A172 (cell line): ENCODE results near the gene DGKD. TPM values are rescaled to one million over a fixed set of nuclear protein-coding genes. Genes with fewer than 3 reads are reported as not detected.

Source experiments
- DNase-seq: peaks from one replicate; pipeline ENCODE4 v3.0.0-alpha.2; 2015; ENCODE audit warnings: low spot score
- total RNA-seq: library from RNA; depleted of rRNA; stranded (reverse); fragments of >200 nt; shearing (Covaris generic); gene quantifications from 2 replicates; pipeline ENCODE4 v1.2.3, GENCODE V29; 2014

The DGKD gene
- total RNA-seq, 1 experiment from 2014 or later, result 16.4 TPM

DNA sequence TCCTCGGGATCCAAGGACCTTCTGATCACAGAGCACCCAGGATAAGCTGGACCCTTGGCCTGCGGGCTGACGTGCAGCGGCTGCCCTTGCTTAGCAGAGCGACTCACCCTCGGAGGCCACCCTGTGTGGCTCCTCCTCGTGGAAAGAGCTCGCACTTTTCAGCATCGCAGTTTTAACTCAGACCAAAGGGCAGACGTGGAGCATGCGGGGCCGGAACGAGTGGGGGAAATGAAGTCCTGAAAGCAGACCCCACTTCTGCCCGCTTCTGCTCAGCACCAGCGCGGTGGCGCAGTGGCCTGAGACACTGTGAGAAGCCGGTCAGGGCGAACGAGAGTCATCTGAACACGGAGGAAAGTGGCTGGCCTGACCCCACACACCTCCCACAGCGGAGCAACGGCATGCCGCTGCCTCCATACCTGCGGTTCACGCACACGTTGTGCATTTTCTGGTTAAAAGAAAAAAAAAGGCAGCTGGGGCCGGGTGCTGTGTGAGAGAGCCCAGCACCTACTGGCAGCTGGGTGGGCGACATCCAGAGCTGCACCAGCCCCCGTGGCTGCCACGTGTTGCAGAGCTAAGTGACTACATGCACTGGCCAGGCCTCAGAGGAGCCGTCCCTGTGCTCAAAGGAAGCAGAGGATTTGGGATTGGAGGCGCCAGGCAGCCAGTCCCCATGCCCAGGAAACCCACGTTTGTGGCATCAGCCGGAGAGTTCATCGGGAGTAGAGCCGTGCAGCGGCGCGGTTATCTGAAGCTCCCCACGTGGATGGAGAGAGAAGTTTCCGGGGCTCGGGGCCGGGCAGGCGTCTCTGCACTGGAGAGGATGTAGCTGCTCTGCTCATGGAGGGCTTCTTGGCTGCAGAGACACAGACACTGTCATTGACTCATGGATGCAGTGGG, 122.6 kb downstream of the DGKD start:
- no peak for DNase-seq

DNA sequence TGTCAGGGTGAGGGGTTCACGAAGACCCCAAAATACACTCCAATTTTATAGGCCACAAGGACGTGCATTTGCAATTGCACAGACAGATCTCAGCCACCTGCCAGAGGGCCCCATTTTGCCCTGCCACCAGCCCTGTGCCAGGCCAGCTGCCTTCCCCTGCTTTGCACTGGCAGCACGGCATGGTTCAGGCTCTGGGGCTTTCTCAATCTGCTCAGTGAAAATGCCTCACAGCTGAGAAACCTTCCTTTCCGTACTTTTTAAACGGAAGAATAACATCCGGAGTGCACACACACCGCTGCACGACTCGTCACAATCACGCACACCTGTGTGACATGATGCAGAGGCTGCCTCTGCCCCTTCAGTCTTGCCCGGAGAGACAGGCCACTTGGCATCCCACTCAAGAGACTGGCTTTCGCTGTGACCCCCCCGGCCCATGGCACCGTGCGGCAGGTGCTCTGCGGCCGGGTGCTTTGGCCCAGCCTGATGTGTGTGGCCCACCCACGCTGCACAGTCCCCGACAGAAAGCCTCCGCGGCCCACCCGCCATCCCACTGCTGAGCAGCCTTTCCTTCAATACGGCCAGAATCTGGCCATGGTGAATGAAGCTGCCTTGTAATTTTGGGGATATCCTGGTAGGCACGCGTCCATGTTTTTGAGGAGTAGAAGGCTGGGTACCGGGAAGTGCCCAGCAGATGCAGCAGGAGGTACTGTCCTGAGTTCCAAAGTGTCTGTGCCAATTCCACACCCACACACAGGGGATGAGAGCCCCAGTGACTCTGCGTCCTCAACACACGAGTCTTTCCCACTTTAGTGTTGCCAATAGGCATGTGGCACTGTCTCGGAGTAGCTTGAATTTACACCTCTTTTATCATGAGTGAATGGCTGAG, 123.5 kb downstream of the DGKD start:
- DNase-seq, result no peak

GRCh38 chr2:233479616-233480489, 125.6 kb downstream of the DGKD start:
- DNase-seq, result no peak

GRCh38 chr2:233480490-233481202, 126.4 kb downstream of the DGKD start:
- DNase-seq, result peak; percentile 18

DNA sequence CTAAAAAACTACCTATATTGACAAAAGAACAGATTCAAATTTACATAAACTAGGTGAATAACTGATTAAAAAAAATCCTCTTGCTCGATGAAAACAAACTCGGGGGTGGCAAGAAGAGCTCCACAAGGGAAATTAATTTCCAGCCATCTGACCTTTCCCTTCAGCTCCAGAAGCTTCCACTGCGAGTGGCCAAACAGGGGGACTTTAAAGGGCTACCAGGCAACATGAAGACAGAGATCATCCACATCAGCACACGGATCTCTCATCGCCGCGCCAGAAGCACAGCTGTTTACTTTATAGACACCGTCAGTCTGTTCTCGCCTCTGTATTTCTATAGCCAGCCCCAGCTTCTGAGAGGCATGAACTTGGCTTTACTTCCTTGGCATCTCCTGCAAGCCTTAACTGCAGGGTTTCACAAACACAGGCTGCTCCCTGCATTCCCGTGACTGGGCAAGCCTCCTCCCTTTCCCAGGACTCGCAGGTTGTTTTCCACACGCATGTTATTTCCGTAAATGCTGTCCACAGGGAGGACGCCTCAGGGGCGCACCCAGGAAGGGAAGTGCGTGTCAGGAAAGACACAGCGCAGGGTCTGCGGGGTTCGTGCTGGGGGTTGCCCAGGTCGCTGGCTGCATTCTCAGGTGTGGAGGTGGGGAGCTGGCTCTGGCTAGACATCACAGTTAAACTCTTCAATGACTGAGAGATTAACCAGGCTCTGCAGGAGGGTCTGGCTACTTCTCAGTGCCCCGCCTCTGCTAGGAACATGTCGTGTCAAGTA, 127.3 kb downstream of the DGKD start:
- no peak for DNase-seq

GRCh38 chr2:233482616-233483015, 128.3 kb downstream of the DGKD start:
- DNase-seq, result no peak

GRCh38 chr2:233485726-233486125, 131.4 kb downstream of the DGKD start:
- DNase-seq, result no peak

DNA sequence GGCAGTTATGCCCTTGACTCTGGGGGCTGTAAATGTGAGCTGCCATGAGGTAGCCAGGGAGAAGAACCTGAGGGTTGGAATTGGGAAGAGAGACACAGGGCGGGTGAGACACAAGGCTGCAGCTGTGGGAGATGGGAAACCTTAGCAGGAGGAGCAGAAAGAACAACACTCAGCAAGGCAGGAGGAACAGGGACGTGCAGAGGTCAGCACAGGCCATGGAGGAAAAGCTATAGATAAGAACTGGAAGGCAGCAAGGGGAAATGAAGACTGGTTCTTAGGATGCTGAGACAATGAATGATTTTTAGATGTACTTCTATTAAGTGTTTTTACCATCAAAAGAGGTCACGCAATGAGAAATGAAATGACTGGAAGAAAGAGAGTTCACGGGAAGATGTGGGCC, 132.1 kb downstream of the DGKD start:
- DNase-seq, result no peak

GRCh38 chr2:233486778-233487552, 132.7 kb downstream of the DGKD start:
- DNase-seq, result peak; percentile 87

DNA sequence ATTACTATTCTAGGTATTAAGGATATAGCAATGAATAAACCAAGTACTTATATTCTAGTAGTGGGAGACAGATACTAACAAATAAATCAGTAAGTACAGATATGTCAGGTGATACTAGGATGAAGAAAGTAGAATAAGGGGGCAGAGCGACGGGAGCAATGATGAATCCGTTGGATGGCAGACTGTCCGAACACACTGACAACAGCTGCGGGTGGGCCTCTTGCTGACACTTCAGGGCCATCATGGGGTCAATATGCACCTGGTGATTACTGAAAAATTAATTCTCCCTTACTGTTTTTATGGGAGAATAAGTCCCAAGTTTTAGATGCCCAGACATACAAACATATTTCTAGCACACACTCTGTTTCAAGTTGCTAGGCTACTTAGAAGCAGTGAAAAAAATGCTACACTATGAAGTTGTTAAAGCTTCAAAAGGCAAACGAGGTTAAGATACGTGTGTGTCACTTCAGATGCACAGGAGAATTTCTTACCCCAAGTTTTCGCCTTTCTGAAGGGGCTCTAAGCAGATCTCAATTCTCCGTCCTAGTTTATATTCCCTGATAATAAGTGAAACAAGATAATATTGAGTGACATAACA, 133.6 kb downstream of the DGKD start:
- DNase-seq, result peak; percentile 48

- DNase-seq, result no peak
These were observed 134.8 kb downstream of the DGKD start for GRCh38 chr2:233489143-233489542.

DNA sequence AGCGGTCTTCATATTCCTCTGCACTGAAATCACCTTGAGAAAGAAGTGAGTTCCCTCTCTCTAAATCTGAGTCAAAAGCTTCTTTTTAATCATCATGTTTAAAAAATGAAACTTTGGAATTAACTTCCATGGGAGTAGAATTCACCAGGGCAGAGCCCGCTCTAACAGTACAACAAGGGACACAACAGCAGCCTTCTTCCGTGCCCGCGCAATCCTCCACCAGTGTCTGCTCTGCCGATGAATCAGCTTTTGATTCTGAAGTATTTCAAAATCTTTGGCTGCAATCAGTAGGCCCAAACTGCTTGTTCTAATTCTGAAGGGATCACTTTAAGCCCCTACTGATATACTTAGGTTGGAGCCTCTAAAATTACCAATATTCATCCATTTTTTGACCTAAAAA, 135.4 kb downstream of the DGKD start:
- no peak for DNase-seq

DNA sequence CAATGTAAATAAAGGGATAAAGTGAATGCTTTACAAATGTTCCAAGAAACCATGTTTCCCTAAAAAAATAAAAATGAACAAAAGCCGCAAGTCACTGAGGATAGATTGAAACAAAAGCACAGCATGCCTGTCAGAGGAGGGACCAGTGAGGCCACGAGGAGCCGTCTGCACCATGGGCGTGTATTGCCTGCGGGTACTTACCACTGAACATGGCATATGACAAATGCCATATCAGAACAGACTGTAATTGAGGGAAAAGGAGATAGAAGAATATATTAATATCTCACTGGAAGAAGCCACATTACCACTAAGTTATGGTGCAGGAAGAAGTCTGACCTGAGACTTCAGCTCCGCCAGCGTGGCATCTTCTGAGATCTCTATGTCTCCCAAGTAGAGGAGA, 136.5 kb downstream of the DGKD start:
- DNase-seq, result no peak

- DNase-seq, result no peak
These were observed 137.0 kb downstream of the DGKD start for GRCh38 chr2:233491326-233491725.

DNA sequence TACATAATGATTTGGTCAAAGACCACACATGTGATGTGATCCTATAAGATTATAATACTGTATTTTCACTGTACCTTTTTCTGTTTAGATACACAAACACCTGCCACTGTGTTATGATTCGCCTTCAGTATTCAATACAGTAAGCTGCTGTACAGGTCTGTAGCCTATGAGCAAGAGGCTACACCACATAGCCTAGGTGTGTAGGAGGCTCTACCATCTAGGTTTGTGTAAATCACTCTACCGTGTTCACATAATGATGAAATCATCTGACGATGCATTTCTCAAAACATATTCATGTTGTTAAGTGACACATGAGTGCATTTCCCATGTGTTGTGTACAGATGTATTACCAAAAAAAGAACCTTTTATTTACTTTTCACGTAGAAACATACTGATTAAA, 137.8 kb downstream of the DGKD start:
- no peak for DNase-seq

DNA sequence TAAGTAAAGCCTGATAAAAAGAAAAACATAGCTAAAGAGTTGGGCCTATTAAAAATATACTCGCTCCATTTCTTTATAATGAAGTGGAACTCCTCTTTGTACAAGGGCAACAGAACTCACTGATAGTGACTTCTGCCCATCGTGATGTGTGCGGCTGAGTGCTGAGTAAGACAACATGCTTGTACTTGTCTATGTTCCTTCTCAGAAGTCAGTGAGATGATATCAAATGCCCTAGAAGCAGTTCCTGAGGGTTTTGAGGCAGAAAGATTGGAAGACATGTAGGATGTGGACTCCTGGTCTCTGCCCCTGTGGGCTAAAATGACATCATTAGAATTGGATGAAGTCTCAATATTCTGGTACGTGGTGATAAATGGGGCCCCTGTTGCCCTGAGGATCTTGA, 138.5 kb downstream of the DGKD start:
- no peak for DNase-seq

DNA sequence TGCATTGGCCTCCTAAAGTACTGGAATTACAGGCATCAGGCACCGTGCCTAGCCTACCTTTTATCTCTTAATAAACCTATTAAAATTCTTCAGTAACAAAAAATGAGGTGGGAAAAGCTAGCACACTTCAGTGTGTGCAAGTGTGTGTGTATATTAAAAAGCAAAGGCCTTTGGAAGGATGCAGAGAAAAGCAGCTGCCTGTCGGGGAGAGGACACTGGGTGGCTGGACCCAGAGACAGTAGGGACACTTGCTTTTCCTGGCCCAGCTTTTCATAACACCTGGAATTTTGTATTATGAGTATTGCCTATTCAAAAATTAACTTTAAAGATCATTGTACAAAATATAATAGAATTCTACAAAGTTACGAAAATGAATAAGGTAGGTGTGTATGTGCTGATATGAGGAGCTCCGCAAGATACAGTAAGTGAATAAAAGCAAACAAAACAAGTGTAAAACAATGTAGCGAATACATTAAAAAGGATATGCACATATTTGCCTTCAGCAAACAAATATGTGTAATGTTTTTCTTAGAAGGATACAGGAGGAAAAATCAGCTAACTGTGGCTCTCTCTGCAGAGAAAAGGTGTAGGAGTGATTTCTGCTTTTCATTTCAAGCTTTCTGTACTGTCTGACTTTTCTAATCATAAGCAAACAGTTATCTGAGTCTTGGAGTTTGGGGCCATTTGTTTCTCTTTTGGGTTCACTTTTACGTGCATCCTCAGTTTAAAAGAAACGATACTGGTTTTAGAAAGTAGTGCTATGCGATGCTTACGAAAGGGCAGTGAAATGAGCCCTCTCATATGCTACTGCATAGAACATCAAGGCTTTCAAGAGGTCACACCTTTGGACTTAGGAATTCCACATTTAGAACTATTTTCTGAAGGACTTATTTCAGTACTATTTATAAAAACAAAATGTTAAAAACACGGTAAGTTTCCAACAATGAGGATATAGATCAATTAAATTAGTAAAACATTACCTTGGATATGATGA, 141.5 kb downstream of the DGKD start:
- no peak for DNase-seq

DNA sequence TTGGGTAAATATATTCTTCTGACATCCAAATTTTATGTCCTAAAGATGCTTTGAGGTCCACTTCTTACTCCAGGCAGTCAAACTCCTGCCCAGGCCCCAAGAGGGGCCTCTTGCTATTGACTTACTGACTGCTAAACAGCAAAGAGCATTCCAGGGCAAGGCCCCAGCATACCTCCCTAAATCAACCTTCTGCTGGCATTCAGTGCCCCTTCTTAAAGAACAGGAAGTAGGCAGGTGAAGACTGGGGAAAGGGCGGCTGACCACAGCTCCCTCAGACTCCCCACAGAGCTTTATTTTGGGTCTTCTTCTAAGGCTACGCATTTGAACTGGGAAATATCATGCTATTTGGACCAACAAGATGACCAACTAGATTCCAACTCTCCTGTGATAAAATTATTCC, 143.4 kb downstream of the DGKD start:
- DNase-seq, result no peak
